Ishikawa (cell line): ENCODE measurements around the gene PLEKHO2.

Experiments
- CEBPB ChIP-seq: IDR thresholded peaks from 2 replicates; pipeline ENCODE4 v1.6.1; 2012
- CREB1 ChIP-seq: IDR thresholded peaks from 2 replicates; pipeline ENCODE4 v1.6.1; 2012; ENCODE audit warnings: low read depth
- EGR1 ChIP-seq: IDR thresholded peaks from 2 replicates; pipeline ENCODE4 v1.6.1; 2012
- EP300 ChIP-seq: IDR thresholded peaks from 2 replicates; pipeline ENCODE4 v1.6.1; 2012; ENCODE audit warnings: borderline replicate concordance
- FOXM1 ChIP-seq: IDR thresholded peaks from 2 replicates; pipeline ENCODE4 v1.6.1; 2012; ENCODE audit warnings: low read depth, borderline replicate concordance
- MAX ChIP-seq: IDR thresholded peaks from 2 replicates; pipeline ENCODE4 v1.6.1; 2012
- NFIC ChIP-seq: IDR thresholded peaks from 2 replicates; pipeline ENCODE4 v1.6.1; 2012
- RAD21 ChIP-seq: IDR thresholded peaks from 2 replicates; pipeline ENCODE4 v1.6.1; 2012; ENCODE audit warnings: low read depth
- REST ChIP-seq: IDR thresholded peaks from 2 replicates; pipeline ENCODE4 v1.6.1; 2012; ENCODE audit warnings: low read depth, mild to moderate bottlenecking
- TAF1 ChIP-seq: IDR thresholded peaks from 2 replicates; pipeline ENCODE4 v1.6.1; 2012; ENCODE audit warnings: low read depth, mild to moderate bottlenecking
- TCF12 ChIP-seq: IDR thresholded peaks from 2 replicates; pipeline ENCODE4 v1.6.1; 2012; ENCODE audit warnings: low read depth
- TEAD4 ChIP-seq: IDR thresholded peaks from 2 replicates; pipeline ENCODE4 v1.6.1; 2012
- USF1 ChIP-seq: IDR thresholded peaks from 2 replicates; pipeline ENCODE4 v1.6.1; 2012
- YY1 ChIP-seq: IDR thresholded peaks from 2 replicates; pipeline ENCODE4 v1.6.1; 2012; ENCODE audit warnings: low read depth
- ZBTB7A ChIP-seq: IDR thresholded peaks from 2 replicates; pipeline ENCODE4 v1.6.1; 2012; ENCODE audit warnings: low read depth

PLEKHO2 gene

GRCh38 chr15:64898406-64898805 is 56.7 kb downstream of the PLEKHO2 start:
- no peak for TF ChIP-seq TCF12
- TF ChIP-seq NFIC, result no peak
- TF ChIP-seq EGR1, result no peak

DNA sequence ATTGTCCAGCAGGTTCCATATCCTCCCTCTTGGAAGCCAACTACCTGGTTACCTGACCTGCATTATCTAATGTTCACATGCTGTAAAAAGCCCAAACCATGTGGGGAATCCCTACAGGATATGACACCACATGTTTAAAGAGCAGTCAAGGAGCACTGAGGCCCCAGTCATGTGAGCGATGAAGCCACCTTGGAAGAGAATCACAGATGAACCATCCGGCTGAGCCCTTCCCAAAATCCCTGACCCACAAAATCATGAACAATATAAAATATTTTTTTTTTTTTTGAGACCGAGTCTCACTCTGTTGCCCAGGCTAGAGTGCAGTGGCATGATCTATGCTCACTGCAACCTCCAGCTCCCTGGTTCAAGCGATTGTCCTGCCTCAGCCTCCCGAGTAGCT is 59.4 kb downstream of the PLEKHO2 start:
- TF ChIP-seq USF1 (no peak), TEAD4 (no peak), EGR1 (no peak), CEBPB (no peak), TAF1 (no peak)

DNA sequence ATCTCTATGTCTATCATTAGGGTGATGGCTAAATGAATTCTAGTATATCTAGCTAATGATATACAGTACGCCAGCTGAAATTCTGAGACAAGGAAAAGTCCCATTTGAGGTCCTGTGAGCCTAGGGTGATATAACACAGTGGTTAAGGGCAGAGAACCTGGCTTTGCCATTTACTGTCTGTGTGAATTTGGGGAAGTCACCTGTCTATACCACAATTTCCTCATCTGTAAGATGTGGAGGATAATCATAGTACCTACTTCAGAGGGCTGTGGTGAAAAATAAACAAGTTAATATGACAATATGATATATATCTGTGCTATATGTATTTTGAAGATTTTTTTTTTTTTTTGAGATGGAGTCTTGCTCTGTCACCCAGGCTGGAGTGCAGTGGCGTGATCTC is 60.2 kb downstream of the PLEKHO2 start:
- no peak for TF ChIP-seq EGR1
- TF ChIP-seq ZBTB7A, result no peak
- TF ChIP-seq CREB1, result no peak
- TF ChIP-seq FOXM1, result no peak
- TF ChIP-seq TEAD4, result no peak
- no peak for TF ChIP-seq NFIC
- TF ChIP-seq TAF1, result no peak
- no peak for TF ChIP-seq TCF12
- no peak for TF ChIP-seq USF1
- TF ChIP-seq MAX, result no peak
- no peak for TF ChIP-seq RAD21
- TF ChIP-seq YY1, result no peak
- TF ChIP-seq EP300, result no peak
- TF ChIP-seq CEBPB, result no peak
- no peak for TF ChIP-seq REST

DNA sequence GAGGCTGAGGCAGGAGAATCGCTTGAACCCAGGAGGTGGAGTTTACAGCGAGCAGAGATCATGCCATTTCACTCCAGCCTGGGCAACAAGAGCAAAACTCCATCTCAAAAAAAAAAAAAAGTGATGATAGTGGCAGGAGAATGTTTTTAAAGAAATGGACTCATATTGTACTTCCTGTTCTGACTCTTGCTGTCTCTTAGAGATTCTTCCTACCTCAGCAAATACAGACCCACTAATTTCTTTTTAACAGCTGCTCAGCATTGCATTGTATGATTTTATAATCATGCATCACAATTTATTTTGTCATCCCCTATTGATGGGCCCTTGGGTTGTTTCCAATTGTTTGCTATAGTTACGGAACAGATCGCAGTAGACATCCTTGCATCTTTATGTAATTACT is 61.1 kb downstream of the PLEKHO2 start:
- TF ChIP-seq RAD21 (no peak), YY1 (no peak), REST (no peak), MAX (no peak), CREB1 (no peak), ZBTB7A (no peak), EP300 (no peak), NFIC (no peak), TCF12 (no peak), TEAD4 (no peak), EGR1 (no peak), FOXM1 (no peak), CEBPB (no peak), TAF1 (no peak), USF1 (no peak)

DNA sequence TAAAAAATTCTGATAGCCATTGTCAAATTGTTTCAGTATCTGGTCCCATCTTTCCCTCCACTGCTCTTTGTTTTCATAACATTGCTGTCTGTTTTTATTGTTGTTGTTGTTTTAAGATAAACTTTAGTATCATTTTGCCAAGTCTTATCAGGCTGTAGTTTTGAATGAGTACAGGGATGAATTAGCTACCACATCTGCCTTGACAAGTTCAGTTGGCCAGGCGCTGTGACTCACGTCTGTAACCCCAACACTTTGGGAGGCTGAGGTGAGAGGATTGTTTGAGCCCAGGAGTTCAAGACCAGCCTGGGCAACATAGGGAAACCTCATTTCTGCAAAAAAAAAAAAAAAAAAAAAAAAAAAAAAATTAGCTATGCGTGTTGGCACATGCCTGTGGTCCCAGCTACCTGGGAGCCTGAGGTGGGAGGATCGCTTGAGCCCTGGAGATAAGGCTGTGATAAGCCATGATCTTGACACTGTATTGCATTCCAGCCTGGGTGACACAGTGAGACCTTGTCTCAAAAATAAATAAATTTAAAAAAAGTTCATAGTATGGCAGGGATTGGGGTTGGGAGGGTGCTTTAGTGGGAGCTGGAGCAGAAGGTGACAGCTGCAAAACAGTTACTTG is 61.7 kb downstream of the PLEKHO2 start:
- TF ChIP-seq TCF12, result no peak
- TF ChIP-seq EGR1, result no peak
- TF ChIP-seq CEBPB, result no peak
- TF ChIP-seq TEAD4, result no peak
- TF ChIP-seq USF1, result no peak
- TF ChIP-seq EP300, result no peak
- TF ChIP-seq YY1, result no peak
- no peak for TF ChIP-seq REST
- no peak for TF ChIP-seq MAX
- no peak for TF ChIP-seq CREB1
- no peak for TF ChIP-seq ZBTB7A
- no peak for TF ChIP-seq NFIC
- TF ChIP-seq RAD21, result no peak
- TF ChIP-seq TAF1, result no peak
- TF ChIP-seq FOXM1, result no peak
